HepG2 (cell line): ENCODE measurements around the gene RABGAP1L. TPM values are rescaled to one million over a fixed set of nuclear protein-coding genes. Genes with fewer than 3 reads are reported as not detected.
"Not testable (repeated sequence)": the region's sequence is repeated elsewhere in the genome, so short reads cannot be mapped to it uniquely, and the experiment has no call there.

Experiments
- ATAC-seq: fragments of 200-7000 bp; cut with Tn5 transposase; 3 replicates; pipeline ENCODE4 v1.9.1; 2020; ENCODE audit warnings: mild to moderate bottlenecking, moderate library complexity
- BruUV-seq: library from RNA; stranded (reverse); fragments of 400-500 nt; replicated peaks from 2 replicates; lab custom pipeline; 2021; lab: Mats Ljungman, UMichigan
- CTCF ChIA-PET: fragments of 300-600 bp; formaldehyde crosslinking; extraction: SDS; loops from one replicate; lab custom pipeline; 2021; ENCODE audit warnings: low total read pairs, inconsistent platforms, low intra/inter-chr PET ratio; lab: Yijun Ruan, JAX
- POLR2A ChIA-PET: fragments of 350-600 bp; sonication (Branson Sonifier 250); formaldehyde crosslinking; loops from one replicate; lab custom pipeline; 2020; ENCODE audit warnings: antibody characterized with exemption, inconsistent platforms; lab: Yijun Ruan, JAX
- DNase-seq: peaks from one replicate; pipeline ENCODE4 v3.0.0-alpha.2; 2015; ENCODE audit warnings: low spot score
- FAIRE-seq: peaks from 3 replicates; lab custom pipeline; 2011; peaks lifted over from hg19 to GRCh38; lab: Jason Lieb, UNC
- H2AFZ ChIP-seq: one replicate; pipeline ENCODE4 v1.6.1; 2011; ENCODE audit warnings: low read length, inconsistent platforms
- H3K27ac ChIP-seq: fragments of 300-600 bp; 3 replicates; pipeline ENCODE4 v1.8.0; 2011; ENCODE audit warnings: mixed run types, mild to moderate bottlenecking, mixed read lengths, low read length, inconsistent platforms; ENCODE audit not compliant: insufficient read depth; ENCODE audit errors: extremely low read length
- H3K27me3 ChIP-seq, 2 experiments: fragments of 200-600 bp in 1 of 2; 2 replicates in 1 of 2; 3 replicates in 1 of 2; pipeline versions ENCODE4 v1.6.0 to v1.8.0; 2011; ENCODE audit warnings: low read length in 2 of 2, mild to moderate bottlenecking in 2 of 2, moderate library complexity in 2 of 2, inconsistent platforms in 1 of 2; ENCODE audit not compliant: insufficient read depth in 2 of 2, control insufficient read depth in 1 of 2
- H3K36me3 ChIP-seq, 2 experiments: fragments of 200-600 bp in 1 of 2; replicated peaks in 1 of 2; 2 replicates in 1 of 2; 3 replicates in 1 of 2; pipeline versions ENCODE4 v1.5.1 to v1.8.0; 2011; ENCODE audit warnings: low read length in 2 of 2, inconsistent platforms in 1 of 2; ENCODE audit not compliant: insufficient read depth in 2 of 2, control insufficient read depth in 1 of 2
- H3K4me1 ChIP-seq: 2 replicates; pipeline ENCODE4 v1.5.1; 2012; ENCODE audit warnings: low read length, inconsistent platforms; ENCODE audit not compliant: insufficient read depth
- H3K4me2 ChIP-seq: 2 replicates; pipeline ENCODE4 v1.6.0; 2011; ENCODE audit warnings: low read depth, low read length, inconsistent platforms
- H3K4me3 ChIP-seq, 3 experiments: fragments of 200-600 bp in 1 of 3; sonication (generic), shearing (Covaris generic) in 1 of 3; replicated peaks in 1 of 3; 2 replicates each; pipeline ENCODE4 v1.5.1; 2011 to 2016; ENCODE audit warnings: low read length in 3 of 3, inconsistent platforms in 2 of 3, low read depth in 2 of 3, mild to moderate bottlenecking in 2 of 3, control low read depth in 1 of 3, mixed read lengths in 1 of 3; ENCODE audit not compliant: insufficient read depth in 1 of 3
- H3K79me2 ChIP-seq: one replicate; pipeline ENCODE4 v1.6.1; 2011; ENCODE audit warnings: low read length, inconsistent platforms; ENCODE audit not compliant: insufficient read depth
- H3K9ac ChIP-seq: 2 replicates; pipeline ENCODE4 v1.6.0; 2011; ENCODE audit warnings: mild to moderate bottlenecking, low read depth, low read length, inconsistent platforms; ENCODE audit not compliant: insufficient read depth
- H3K9me3 ChIP-seq: 2 replicates; pipeline ENCODE4 v1.5.1; 2012; ENCODE audit warnings: mild to moderate bottlenecking, low read length
- H4K20me1 ChIP-seq: 2 replicates; pipeline ENCODE4 v1.6.0; 2011; ENCODE audit warnings: inconsistent platforms, mild to moderate bottlenecking, low read length, moderate library complexity; ENCODE audit not compliant: insufficient read depth
- PHF20 ChIP-seq: sonication (generic); formaldehyde crosslinking; IDR thresholded peaks from 2 replicates; pipeline ENCODE4 v1.5.0; 2020; ENCODE audit warnings: mild to moderate bottlenecking, missing genetic modification reagents
- ZNF280B ChIP-seq: sonication (generic); formaldehyde crosslinking; IDR thresholded peaks from 2 replicates; pipeline ENCODE4 v1.5.0; 2020; ENCODE audit warnings: missing genetic modification reagents, mild to moderate bottlenecking, borderline replicate concordance
- ZNF3 ChIP-seq: IDR thresholded peaks from 2 replicates; pipeline ENCODE4 v1.7.0; 2017; ENCODE audit warnings: inconsistent platforms
- WGBS: methylation state at CpG from one replicate; pipeline ENCODE4 v1.1.6; 2017; ENCODE audit warnings: low lambda C conversion rate; 5-methylcytosine and 5-hydroxymethylcytosine counted together
- in situ Hi-C: cut with HindIII; loops from 2 replicates; pipeline ENCODE4 v1.10.0; 2017; ENCODE audit warnings: low pct_unique_long_range_greater_than_20kb; ENCODE audit not compliant: extremely low pct_ligation_motif_present
- intact Hi-C: fragments of 100-400 bp; cut with micrococcal nuclease; formaldehyde crosslinking; loops from one replicate; pipeline ENCODE4 v1.10.0; 2022; ENCODE audit not compliant: unreplicated experiment
- polyA plus RNA-seq, 8 experiments: library from polyadenylated mRNA; depleted of rRNA in 3 of 8; stranded (reverse) in 7 of 8; unstranded in 1 of 8; fragments of >200 nt; fragmentation: Illumina TruSeq in 4 of 8; extraction: Trizol in 4 of 8; gene quantifications; 2 replicates each; pipeline versions ENCODE4 v1.2.1 to v1.2.3, GENCODE V29; 2011 to 2016; ENCODE audit warnings: low read depth in 4 of 8, missing spikeins in 1 of 8, mixed read lengths in 1 of 8; ENCODE audit not compliant: insufficient read depth in 1 of 8
- total RNA-seq, 5 experiments: library from RNA; depleted of rRNA; stranded (reverse); fragments of >200 nt; fragmentation: Illumina TruSeq; extraction: Trizol; gene quantifications; 2 replicates each; pipeline ENCODE4 v1.2.3, GENCODE V29; 2016; ENCODE audit warnings: low read depth in 1 of 5
- TF ChIP-seq, protein P1 (sequence below): sonication (generic); formaldehyde crosslinking; IDR thresholded peaks from 2 replicates; pipeline ENCODE4 v1.8.0; 2022; ENCODE audit warnings: mild to moderate bottlenecking, missing genetic modification reagents, moderate library complexity

RABGAP1L gene
- total and polyA plus RNA-seq, 2 of the 13 experiments (the other 11 are each of a cell fraction or from before 2014, with no cell fraction given), result 7.9 to 22.6 TPM

DNA sequence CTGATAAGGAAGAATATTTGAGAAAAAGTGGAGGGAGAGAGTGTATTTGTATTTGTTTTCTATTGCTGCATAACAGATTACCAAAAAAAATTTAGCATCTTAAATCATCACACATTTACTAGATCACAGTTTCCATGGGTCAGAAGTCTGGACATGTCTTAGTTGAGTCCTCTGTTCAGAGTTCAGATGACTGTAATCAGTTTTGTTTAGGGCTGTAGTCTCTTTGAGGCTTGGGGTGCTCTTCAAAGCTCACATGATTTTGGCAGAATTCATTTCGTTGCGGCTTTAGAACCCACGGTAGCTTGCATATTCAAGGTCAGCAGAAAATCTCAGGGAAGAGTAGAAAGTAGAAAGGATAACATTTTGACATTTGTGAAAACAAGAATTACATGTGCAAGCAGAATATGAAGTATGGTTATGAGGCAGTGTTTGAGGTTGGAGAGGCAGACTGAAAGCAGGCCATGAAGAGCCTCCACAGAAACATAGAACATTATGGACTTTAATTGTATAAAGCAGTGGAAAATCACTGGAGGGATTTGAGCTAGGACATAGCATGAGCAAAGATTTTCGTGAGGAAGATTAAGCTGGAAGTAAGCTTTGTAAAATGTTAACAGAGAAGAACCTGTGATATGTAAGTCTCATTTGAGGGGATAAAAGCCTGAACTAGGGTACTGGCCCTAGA, 177.8 kb downstream of the RABGAP1L start:
- intact Hi-C loops, result no loop called here
- Histone ChIP-seq H3K4me1 (peaks cover 21% of the 10 kb centered on the region), H3K9me3 (no peaks in the 10 kb centered on the region), H3K79me2 (no peaks in the 10 kb centered on the region), H3K36me3 (no peaks in the 10 kb centered on the region), H3K27me3 (no peaks in the 10 kb centered on the region), H3K4me2 (peak overlapping the region; percentile 14), H2AFZ (no peak overlapping the region), H3K9ac (no peak overlapping the region), H3K4me3 (no peak overlapping the region), H3K27ac (peak overlapping the region; percentile 47), H4K20me1 (no peaks in the 10 kb centered on the region)
- ATAC-seq, result peak; percentile 55
- FAIRE-seq, result no peak
- no TSS peak for BruUV-seq
- WGBS, result 52% methylated on average over 4 of the region's 4 CpGs
- DNase-seq, result no peak
- in situ Hi-C loops, result no loop called here
- POLR2A ChIA-PET, result no interaction called here
- TF ChIP-seq PHF20 (CRISPR knock-in tag) (no peak), ZNF3 (no peak), ZNF280B (CRISPR knock-in tag) (no peak)
- TF ChIP-seq, protein P1, sequence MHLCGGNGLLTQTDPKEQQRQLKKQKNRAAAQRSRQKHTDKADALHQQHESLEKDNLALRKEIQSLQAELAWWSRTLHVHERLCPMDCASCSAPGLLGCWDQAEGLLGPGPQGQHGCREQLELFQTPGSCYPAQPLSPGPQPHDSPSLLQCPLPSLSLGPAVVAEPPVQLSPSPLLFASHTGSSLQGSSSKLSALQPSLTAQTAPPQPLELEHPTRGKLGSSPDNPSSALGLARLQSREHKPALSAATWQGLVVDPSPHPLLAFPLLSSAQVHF (CRISPR knock-in tag), result no peak
- CTCF ChIA-PET, result no interaction called here

GRCh38 chr1:174340404-174340803, 181.1 kb downstream of the RABGAP1L start:
- H3K9me3 ChIP-seq, H3K4me3 ChIP-seq, CTCF ChIA-PET, H3K4me2 ChIP-seq, intact Hi-C loops, H2AFZ ChIP-seq, H3K9ac ChIP-seq, POLR2A ChIA-PET, H4K20me1 ChIP-seq, BruUV-seq, H3K27ac ChIP-seq, H3K27me3 ChIP-seq, in situ Hi-C loops, ATAC-seq, FAIRE-seq, H3K79me2 ChIP-seq, DNase-seq, H3K36me3 ChIP-seq: not testable (repeated sequence)
- 96% methylated on average over 1 of the region's 1 CpG for whole genome bisulfite sequencing
- H3K4me1 ChIP-seq, result peaks cover 21% of the 10 kb centered on the region
